Hepatocyte (in vitro differentiated cells): ENCODE results near the gene VCAN.

Experiments
- CTCF ChIP-seq: fragments of 200-600 bp; sonication (generic); IDR thresholded peaks from 2 replicates; pipeline ENCODE4 v1.5.1; 2016; ENCODE audit warnings: antibody characterized with exemption, mild to moderate bottlenecking; ENCODE audit not compliant: poor library complexity
- EZH2 ChIP-seq: fragments of 200-600 bp; sonication (generic); IDR thresholded peaks from 2 replicates; pipeline ENCODE4 v1.6.1; 2016; ENCODE audit warnings: antibody characterized with exemption, mild to moderate bottlenecking, borderline replicate concordance

DNA sequence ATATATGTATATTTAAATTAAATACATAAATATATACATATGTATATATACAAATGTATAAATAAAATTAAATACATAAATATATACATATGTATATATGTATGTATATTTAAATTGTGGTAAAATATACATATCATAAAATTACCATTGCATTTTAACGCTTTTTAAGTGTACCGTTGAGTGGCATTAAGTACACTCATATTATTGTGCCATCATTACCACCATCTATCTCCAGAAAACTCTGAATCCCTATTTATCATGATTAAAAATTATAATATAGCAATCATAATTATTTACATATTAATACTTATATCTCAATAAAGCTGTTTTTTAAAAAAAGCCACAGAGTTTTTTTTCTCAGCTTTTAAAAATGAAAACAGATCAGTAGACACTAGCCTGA is 27.1 kb upstream of the VCAN start:
- TF ChIP-seq CTCF, result no peak
- no peak for TF ChIP-seq EZH2
